Thymus (tissue), 11 donors: ENCODE data around the gene GNMT. TPM values are rescaled to one million over a fixed set of nuclear protein-coding genes. Genes with fewer than 3 reads are reported as not detected.

Experiments used
- DNase-seq, 9 donors: peaks; one replicate each; pipeline ENCODE4 v3.0.0-alpha.2; 2013; ENCODE audit warnings: low spot score in 9 of 9, low read depth in 6 of 9, missing footprints in 1 of 9
- H3K27ac ChIP-seq, 2 donors: one replicate each; pipeline ENCODE4 v1.5.1; 2013; ENCODE audit warnings: control low read depth in 1 of 2, low read depth in 1 of 2, low read length in 1 of 2, mild to moderate bottlenecking in 1 of 2, moderate library complexity in 1 of 2
- H3K27me3 ChIP-seq, 2 donors: one replicate each; pipeline ENCODE4 v1.5.1; 2013; ENCODE audit warnings: low read length in 1 of 2; ENCODE audit not compliant: control insufficient read depth in 2 of 2, insufficient read depth in 1 of 2
- H3K36me3 ChIP-seq, 2 donors: one replicate each; pipeline ENCODE4 v1.5.1; 2013; ENCODE audit warnings: low read length in 1 of 2, mild to moderate bottlenecking in 1 of 2, moderate library complexity in 1 of 2; ENCODE audit not compliant: control insufficient read depth in 2 of 2, insufficient read depth in 2 of 2
- H3K4me1 ChIP-seq, 2 donors: one replicate each; pipeline ENCODE4 v1.5.1; 2013; ENCODE audit warnings: low read length in 2 of 2; ENCODE audit not compliant: control insufficient read depth in 2 of 2, insufficient read depth in 2 of 2
- H3K4me3 ChIP-seq, 2 donors: one replicate each; pipeline ENCODE4 v1.5.1; 2013; ENCODE audit warnings: low read length in 2 of 2, control low read depth in 1 of 2, mild to moderate bottlenecking in 1 of 2
- H3K9me3 ChIP-seq, 2 donors: one replicate each; pipeline ENCODE4 v1.5.1; 2013; ENCODE audit warnings: low read length in 1 of 2, mild to moderate bottlenecking in 1 of 2; ENCODE audit not compliant: control insufficient read depth in 2 of 2, insufficient read depth in 1 of 2
- WGBS: extraction: QIAGEN DNeasy Blood & Tissue Kit; methylation state at CpG from one replicate; pipeline ENCODE4 v1.1.7; 2013; 5-methylcytosine and 5-hydroxymethylcytosine counted together
- polyA plus RNA-seq: library from polyadenylated mRNA; stranded (reverse); fragments of 200-250 nt; gene quantifications from one replicate; pipeline ENCODE4 v1.2.3, GENCODE V29; 2013
- total RNA-seq: library from RNA; stranded (reverse); fragments of 120-200 nt; gene quantifications from one replicate; pipeline ENCODE4 v1.2.4, GENCODE V29; 2013
- donor health status: healthy.

The GNMT gene
- total and polyA plus RNA-seq, 2 donors = 2.6 to 3.0 TPM

DNA sequence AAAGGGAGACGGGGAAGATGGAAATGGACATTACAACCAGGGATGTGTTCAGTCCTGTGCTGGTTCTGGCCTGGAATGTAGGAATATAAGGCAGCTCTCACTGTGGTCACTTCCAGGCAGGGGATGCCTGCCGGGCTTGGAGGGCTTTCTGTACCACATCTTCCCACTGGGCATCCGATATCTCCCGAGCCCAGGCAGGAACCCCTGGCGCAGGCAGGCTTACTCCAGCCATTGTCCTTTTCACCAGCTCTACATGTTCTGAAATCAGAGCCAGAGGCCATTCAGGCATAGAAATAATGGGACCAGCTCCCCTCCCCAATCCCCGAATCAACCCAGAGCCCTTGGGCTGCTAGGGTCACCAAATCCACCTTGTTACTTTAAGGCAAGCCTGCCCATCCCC, 51.8 kb downstream of the GNMT start:
- DNase-seq = no peak
- 96% methylated on average over 6 of the region's 6 CpGs for WGBS
- Histone ChIP-seq H3K27me3 (no peaks in the 10 kb centered on the region), H3K36me3 (peaks cover 54 to 67% of the 10 kb centered on the region in 2 donors), H3K9me3 (peaks cover 0 to 5% of the 10 kb centered on the region in 2 donors), H3K27ac (no peak overlapping the region), H3K4me1 (peaks cover 16 to 45% of the 10 kb centered on the region in 2 donors), H3K4me3 (no peak overlapping the region)

DNA sequence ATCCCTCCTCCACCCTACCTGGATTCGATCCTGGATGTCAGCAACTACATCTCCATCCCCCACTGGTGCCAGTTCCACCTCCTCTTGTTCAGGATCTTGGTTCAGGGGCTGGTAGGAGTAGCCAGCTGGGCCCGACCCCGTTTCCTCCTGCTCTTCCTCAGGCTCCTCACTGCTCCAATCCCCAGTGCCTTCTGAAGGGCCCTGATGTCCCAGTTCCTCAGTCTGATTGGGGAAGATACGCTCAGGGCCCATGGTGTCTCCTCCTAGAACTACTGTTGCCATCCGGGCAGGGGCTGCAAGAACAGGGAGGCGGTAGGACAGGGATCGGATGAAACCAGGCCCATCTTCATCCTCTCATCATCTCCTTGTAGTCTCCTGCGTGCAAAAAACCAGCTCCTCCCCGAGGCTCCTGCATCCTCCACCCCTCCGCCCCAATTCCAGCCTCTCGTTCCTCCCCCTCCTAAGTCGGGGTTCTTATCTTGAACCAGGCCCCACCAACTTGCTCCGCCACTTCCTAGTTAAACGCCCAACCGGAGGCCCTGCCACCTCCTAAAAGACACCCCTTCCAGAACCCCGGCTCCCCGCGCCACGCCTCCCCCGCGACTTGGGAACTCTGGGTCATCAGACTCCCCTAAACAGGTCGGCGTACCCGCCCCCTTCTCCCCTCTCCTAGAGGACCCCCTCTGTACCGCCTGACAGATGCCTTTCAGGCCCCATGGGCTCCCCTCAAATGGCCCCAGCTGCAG, 52.7 kb downstream of the GNMT start:
- peaks cover 16 to 45% of the 10 kb centered on the region in 2 donors for H3K4me1 ChIP-seq
- peaks cover 54 to 67% of the 10 kb centered on the region in 2 donors for H3K36me3 ChIP-seq
- no peak for DNase-seq
- H3K9me3 ChIP-seq = peaks cover under 1 to 5% of the 10 kb centered on the region in 2 donors
- peak overlapping the region; percentile 60 to 70 for H3K27ac ChIP-seq
- peak overlapping the region; percentile 69 to 84 for H3K4me3 ChIP-seq
- H3K27me3 ChIP-seq = no peaks in the 10 kb centered on the region
- WGBS = 4% methylated on average over 25 of the region's 25 CpGs

Other genes starting within 250 kb of the GNMT start
- 0.57 TPM for gene PRPH2, start 238.2 kb upstream of the GNMT start, total RNA-seq
- gene PRPH2, start 238.2 kb upstream of the GNMT start, polyA plus RNA-seq = 0.39 TPM
- gene TBCC, start 214.7 kb upstream of the GNMT start, total RNA-seq = 31.2 TPM
- gene TBCC, start 214.7 kb upstream of the GNMT start, polyA plus RNA-seq = 64.5 TPM
- gene BICRAL, start 178.7 kb upstream of the GNMT start, total RNA-seq = 6.4 TPM
- gene BICRAL, start 178.7 kb upstream of the GNMT start, polyA plus RNA-seq = 6.7 TPM
- gene RPL7L1, start 81.1 kb upstream of the GNMT start, total RNA-seq = 77.1 TPM
- 59.5 TPM for gene RPL7L1, start 81.1 kb upstream of the GNMT start, polyA plus RNA-seq
- gene PTCRA, start 44.7 kb upstream of the GNMT start, total RNA-seq = 145 TPM
- 13.4 TPM for gene PTCRA, start 44.7 kb upstream of the GNMT start, polyA plus RNA-seq
- gene CNPY3, start 31.3 kb upstream of the GNMT start, total RNA-seq = 62.6 TPM
- gene CNPY3, start 31.3 kb upstream of the GNMT start, polyA plus RNA-seq = 59.3 TPM
- gene PEX6, start 18.4 kb downstream of the GNMT start, total RNA-seq = 14.6 TPM
- 16.6 TPM for gene PEX6, start 18.4 kb downstream of the GNMT start, polyA plus RNA-seq
- gene PPP2R5D, start 23.8 kb downstream of the GNMT start, total RNA-seq = 45.8 TPM
- 25.0 TPM for gene PPP2R5D, start 23.8 kb downstream of the GNMT start, polyA plus RNA-seq
- 101 TPM for gene MEA1, start 53.2 kb downstream of the GNMT start, total RNA-seq
- gene MEA1, start 53.2 kb downstream of the GNMT start, polyA plus RNA-seq = 72.3 TPM
- 73.8 TPM for gene KLHDC3, start 53.5 kb downstream of the GNMT start, total RNA-seq
- gene KLHDC3, start 53.5 kb downstream of the GNMT start, polyA plus RNA-seq = 87.0 TPM
- gene RRP36, start 60.9 kb downstream of the GNMT start, total RNA-seq = 64.6 TPM
- gene RRP36, start 60.9 kb downstream of the GNMT start, polyA plus RNA-seq = 50.1 TPM
- gene CUL7, start 93.1 kb downstream of the GNMT start, total RNA-seq = 9.4 TPM
- 5.5 TPM for gene CUL7, start 93.1 kb downstream of the GNMT start, polyA plus RNA-seq
- gene MRPL2, start 98.7 kb downstream of the GNMT start, total RNA-seq = 28.0 TPM
- gene MRPL2, start 98.7 kb downstream of the GNMT start, polyA plus RNA-seq = 49.9 TPM
- 20.3 TPM for gene KLC4, start 98.9 kb downstream of the GNMT start, total RNA-seq
- 27.1 TPM for gene KLC4, start 98.9 kb downstream of the GNMT start, polyA plus RNA-seq
- 48.1 TPM for gene PTK7, start 115.6 kb downstream of the GNMT start, total RNA-seq
- gene PTK7, start 115.6 kb downstream of the GNMT start, polyA plus RNA-seq = 101 TPM
- gene SRF, start 210.5 kb downstream of the GNMT start, total RNA-seq = 18.1 TPM
- gene SRF, start 210.5 kb downstream of the GNMT start, polyA plus RNA-seq = 25.5 TPM
- 25.3 TPM for gene CUL9, start 221.4 kb downstream of the GNMT start, total RNA-seq
- gene CUL9, start 221.4 kb downstream of the GNMT start, polyA plus RNA-seq = 119 TPM